Measurements from ENCODE around the gene PIGC.
A peak's percentile ranks its signal among the peaks of the same experiment; 100 is the strongest.

Gene PIGC

DNA sequence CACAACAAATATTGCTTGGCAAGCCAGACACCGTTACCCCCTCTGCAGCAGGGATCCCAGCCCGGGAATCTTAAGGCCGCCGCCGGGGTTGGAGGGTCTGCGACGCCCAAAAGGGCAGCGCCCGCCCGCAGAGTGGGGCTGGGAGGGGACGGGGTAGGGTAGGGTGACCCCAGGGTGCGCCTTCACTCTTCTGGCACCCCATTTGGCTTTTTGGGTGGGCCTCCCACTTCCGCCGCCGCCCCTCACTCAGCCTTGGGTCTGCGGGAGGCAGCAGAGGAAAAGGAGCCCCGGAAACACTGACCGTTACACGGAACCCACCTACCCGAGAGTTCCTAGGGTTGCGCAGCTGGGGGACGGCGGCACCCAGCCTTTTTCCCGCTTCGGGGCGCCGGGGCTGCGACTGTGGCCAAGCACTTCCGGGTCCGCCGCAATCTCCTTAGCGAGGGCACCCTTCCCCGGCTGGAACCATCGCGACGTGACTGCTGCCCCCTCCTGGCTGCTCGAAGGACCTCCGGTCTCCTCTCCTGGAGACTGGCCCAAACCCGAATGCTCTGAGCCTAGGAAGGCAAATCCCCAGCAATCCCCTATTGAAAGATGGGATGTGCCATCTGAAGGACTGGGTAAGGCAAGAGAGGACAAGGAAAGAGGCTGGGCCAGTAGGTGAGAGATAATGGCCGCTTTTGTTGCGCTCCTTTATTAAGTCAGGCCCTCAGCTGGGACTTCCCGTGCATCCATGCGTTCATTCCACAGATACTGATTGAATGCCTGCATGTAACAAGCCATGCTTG, at the start of gene PIGC:
PIGC (minus strand) TSS at position 404 of the 788 bp plus-strand sequence. CDS start 1,447 bp downstream, outside the sequence.
- ChIA-PET POLR2A (no interaction called here), CTCF (interaction anchor here (0.6 to 2.8 kb wide), 22 partner anchors 11 to 1122 kb away, joined by 3 to 23 read pairs (median 3); no protein-coding TSS in a partner anchor)
- Histone ChIP-seq H3K9me3 (ENCODE audit: control insufficient read depth, insufficient read depth, low read depth, low read length) (no peaks in the 10 kb centered on the region), H3K27ac (ENCODE audit: extremely low read depth, low read depth, low read length) (peak within 1 kb of the TSS; percentile 44; the same call in 1 of the 2 replicates), H3K4me3 (ENCODE audit: low read depth, low read length) (peak within 1 kb of the TSS; percentile 89), H3K4me1 (ENCODE audit: control insufficient read depth, insufficient read depth, low read length) (no peaks in the 10 kb centered on the region), H3K36me3 (ENCODE audit: control insufficient read depth in 2 of 2, insufficient read depth in 1 of 2, low read length in 2 of 2) (peaks cover 0 to 19% of the 10 kb centered on the region in 2 experiments; a peak in 1 of 3 replicates)
- TF ChIP-seq, protein P1, sequence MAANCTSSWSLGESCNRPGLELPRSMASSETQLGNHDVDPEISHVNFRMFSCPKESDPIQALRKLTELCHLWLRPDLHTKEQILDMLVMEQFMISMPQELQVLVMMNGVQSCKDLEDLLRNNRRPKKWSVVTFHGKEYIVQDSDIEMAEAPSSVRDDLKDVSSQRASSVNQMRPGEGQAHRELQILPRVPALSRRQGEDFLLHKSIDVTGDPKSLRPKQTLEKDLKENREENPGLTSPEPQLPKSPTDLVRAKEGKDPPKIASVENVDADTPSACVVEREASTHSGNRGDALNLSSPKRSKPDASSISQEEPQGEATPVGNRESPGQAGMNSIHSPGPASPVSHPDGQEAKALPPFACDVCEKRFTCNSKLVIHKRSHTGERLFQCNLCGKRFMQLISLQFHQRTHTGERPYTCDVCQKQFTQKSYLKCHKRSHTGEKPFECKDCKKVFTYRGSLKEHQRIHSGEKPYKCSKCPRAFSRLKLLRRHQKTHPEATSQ (tag by site-specific recombination; IDR thresholded peaks at IDR 0.05), result no peak
- TF ChIP-seq, protein P2, sequence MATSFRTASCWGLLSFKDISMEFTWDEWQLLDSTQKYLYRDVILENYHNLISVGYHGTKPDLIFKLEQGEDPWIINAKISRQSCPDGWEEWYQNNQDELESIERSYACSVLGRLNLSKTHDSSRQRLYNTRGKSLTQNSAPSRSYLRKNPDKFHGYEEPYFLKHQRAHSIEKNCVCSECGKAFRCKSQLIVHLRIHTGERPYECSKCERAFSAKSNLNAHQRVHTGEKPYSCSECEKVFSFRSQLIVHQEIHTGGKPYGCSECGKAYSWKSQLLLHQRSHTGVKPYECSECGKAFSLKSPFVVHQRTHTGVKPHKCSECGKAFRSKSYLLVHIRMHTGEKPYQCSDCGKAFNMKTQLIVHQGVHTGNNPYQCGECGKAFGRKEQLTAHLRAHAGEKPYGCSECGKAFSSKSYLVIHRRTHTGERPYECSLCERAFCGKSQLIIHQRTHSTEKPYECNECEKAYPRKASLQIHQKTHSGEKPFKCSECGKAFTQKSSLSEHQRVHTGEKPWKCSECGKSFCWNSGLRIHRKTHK (tag by site-specific recombination; IDR thresholded peaks at IDR 0.05), result no peak
- no peak for TF ChIP-seq ZNF155 (tag by site-specific recombination; IDR thresholded peaks at IDR 0.05)
- TF ChIP-seq, protein P3, sequence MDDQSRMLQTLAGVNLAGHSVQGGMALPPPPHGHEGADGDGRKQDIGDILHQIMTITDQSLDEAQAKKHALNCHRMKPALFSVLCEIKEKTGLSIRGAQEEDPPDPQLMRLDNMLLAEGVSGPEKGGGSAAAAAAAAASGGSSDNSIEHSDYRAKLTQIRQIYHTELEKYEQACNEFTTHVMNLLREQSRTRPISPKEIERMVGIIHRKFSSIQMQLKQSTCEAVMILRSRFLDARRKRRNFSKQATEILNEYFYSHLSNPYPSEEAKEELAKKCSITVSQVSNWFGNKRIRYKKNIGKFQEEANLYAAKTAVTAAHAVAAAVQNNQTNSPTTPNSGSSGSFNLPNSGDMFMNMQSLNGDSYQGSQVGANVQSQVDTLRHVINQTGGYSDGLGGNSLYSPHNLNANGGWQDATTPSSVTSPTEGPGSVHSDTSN (CRISPR knock-in tag; IDR thresholded peaks at IDR 0.05), result peak; percentile 74; the same call in 1 of the 2 replicates
- no peak for TF ChIP-seq RBAK (tag by site-specific recombination; IDR thresholded peaks at IDR 0.05)
- no peak for TF ChIP-seq ZNF530 (tag by site-specific recombination; IDR thresholded peaks at IDR 0.05; ENCODE audit: low read depth)
- TF ChIP-seq, protein P4, sequence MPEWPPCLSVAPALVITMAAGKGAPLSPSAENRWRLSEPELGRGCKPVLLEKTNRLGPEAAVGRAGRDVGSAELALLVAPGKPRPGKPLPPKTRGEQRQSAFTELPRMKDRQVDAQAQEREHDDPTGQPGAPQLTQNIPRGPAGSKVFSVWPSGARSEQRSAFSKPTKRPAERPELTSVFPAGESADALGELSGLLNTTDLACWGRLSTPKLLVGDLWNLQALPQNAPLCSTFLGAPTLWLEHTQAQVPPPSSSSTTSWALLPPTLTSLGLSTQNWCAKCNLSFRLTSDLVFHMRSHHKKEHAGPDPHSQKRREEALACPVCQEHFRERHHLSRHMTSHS (tag by site-specific recombination; IDR thresholded peaks at IDR 0.05), result no peak
- no peak for TF ChIP-seq ZFP41 (tag by site-specific recombination; IDR thresholded peaks at IDR 0.05; ENCODE audit: borderline replicate concordance)
- no peak for TF ChIP-seq ZNF175 (tag by site-specific recombination; IDR thresholded peaks at IDR 0.05)
- peak; percentile 65 for TF ChIP-seq SP2 (tag by site-specific recombination; IDR thresholded peaks at IDR 0.05)
- no peak; the same call in 1 of the 2 replicates for TF ChIP-seq OVOL3 (tag by site-specific recombination; IDR thresholded peaks at IDR 0.05)
- 0 out of 2 replicates have a peak, but pooled peaks have one; percentile 83 for TF ChIP-seq ZFP37 (tag by site-specific recombination; IDR thresholded peaks at IDR 0.05)
- TF ChIP-seq ZNF292 (tag by site-specific recombination; IDR thresholded peaks at IDR 0.05; ENCODE audit: borderline replicate concordance, low read depth), result no peak
- no peak for TF ChIP-seq ZNF341 (tag by site-specific recombination; IDR thresholded peaks at IDR 0.05; ENCODE audit: low read depth)
- TF ChIP-seq, protein P5, sequence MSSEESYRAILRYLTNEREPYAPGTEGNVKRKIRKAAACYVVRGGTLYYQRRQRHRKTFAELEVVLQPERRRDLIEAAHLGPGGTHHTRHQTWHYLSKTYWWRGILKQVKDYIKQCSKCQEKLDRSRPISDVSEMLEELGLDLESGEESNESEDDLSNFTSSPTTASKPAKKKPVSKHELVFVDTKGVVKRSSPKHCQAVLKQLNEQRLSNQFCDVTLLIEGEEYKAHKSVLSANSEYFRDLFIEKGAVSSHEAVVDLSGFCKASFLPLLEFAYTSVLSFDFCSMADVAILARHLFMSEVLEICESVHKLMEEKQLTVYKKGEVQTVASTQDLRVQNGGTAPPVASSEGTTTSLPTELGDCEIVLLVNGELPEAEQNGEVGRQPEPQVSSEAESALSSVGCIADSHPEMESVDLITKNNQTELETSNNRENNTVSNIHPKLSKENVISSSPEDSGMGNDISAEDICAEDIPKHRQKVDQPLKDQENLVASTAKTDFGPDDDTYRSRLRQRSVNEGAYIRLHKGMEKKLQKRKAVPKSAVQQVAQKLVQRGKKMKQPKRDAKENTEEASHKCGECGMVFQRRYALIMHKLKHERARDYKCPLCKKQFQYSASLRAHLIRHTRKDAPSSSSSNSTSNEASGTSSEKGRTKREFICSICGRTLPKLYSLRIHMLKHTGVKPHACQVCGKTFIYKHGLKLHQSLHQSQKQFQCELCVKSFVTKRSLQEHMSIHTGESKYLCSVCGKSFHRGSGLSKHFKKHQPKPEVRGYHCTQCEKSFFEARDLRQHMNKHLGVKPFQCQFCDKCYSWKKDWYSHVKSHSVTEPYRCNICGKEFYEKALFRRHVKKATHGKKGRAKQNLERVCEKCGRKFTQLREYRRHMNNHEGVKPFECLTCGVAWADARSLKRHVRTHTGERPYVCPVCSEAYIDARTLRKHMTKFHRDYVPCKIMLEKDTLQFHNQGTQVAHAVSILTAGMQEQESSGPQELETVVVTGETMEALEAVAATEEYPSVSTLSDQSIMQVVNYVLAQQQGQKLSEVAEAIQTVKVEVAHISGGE (tag by site-specific recombination; conservative IDR thresholded peaks at IDR 0.05; ENCODE audit: low read depth), result peak; percentile 97
- peak; percentile 87 for TF ChIP-seq ZNF660 (tag by site-specific recombination; IDR thresholded peaks at IDR 0.05)
- no peak for TF ChIP-seq ZNF596 (tag by site-specific recombination; IDR thresholded peaks at IDR 0.05)
- TF ChIP-seq, protein P6, sequence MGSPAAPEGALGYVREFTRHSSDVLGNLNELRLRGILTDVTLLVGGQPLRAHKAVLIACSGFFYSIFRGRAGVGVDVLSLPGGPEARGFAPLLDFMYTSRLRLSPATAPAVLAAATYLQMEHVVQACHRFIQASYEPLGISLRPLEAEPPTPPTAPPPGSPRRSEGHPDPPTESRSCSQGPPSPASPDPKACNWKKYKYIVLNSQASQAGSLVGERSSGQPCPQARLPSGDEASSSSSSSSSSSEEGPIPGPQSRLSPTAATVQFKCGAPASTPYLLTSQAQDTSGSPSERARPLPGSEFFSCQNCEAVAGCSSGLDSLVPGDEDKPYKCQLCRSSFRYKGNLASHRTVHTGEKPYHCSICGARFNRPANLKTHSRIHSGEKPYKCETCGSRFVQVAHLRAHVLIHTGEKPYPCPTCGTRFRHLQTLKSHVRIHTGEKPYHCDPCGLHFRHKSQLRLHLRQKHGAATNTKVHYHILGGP (tag by site-specific recombination; IDR thresholded peaks at IDR 0.05), result no peak
- no peak for TF ChIP-seq ZNF23 (tag by site-specific recombination; IDR thresholded peaks at IDR 0.05; ENCODE audit: borderline replicate concordance)
- TF ChIP-seq, protein P7, sequence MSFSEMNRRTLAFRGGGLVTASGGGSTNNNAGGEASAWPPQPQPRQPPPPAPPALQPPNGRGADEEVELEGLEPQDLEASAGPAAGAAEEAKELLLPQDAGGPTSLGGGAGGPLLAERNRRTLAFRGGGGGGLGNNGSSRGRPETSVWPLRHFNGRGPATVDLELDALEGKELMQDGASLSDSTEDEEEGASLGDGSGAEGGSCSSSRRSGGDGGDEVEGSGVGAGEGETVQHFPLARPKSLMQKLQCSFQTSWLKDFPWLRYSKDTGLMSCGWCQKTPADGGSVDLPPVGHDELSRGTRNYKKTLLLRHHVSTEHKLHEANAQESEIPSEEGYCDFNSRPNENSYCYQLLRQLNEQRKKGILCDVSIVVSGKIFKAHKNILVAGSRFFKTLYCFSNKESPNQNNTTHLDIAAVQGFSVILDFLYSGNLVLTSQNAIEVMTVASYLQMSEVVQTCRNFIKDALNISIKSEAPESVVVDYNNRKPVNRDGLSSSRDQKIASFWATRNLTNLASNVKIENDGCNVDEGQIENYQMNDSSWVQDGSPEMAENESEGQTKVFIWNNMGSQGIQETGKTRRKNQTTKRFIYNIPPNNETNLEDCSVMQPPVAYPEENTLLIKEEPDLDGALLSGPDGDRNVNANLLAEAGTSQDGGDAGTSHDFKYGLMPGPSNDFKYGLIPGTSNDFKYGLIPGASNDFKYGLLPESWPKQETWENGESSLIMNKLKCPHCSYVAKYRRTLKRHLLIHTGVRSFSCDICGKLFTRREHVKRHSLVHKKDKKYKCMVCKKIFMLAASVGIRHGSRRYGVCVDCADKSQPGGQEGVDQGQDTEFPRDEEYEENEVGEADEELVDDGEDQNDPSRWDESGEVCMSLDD (tag by site-specific recombination; IDR thresholded peaks at IDR 0.05), result peak; percentile 89; the same call in 1 of the 2 replicates
- no peak; the same call in 1 of the 2 replicates for TF ChIP-seq TRIM28 (IDR thresholded peaks at IDR 0.05; ENCODE audit: borderline replicate concordance, low read length)
- peak; percentile 25; the same call in 1 of the 2 replicates for TF ChIP-seq KLF1 (tag by site-specific recombination; IDR thresholded peaks at IDR 0.05)
- no peak for TF ChIP-seq ZNF624 (tag by site-specific recombination; IDR thresholded peaks at IDR 0.05)
- TF ChIP-seq ZNF354C (tag by site-specific recombination; IDR thresholded peaks at IDR 0.05; ENCODE audit: borderline replicate concordance, low read depth), result no peak
